Panc1 (cell line): ENCODE results near the gene MACC1. TPM values are rescaled to one million over a fixed set of nuclear protein-coding genes. Genes with fewer than 3 reads are reported as not detected.

Source experiments
- ATAC-seq: fragments of 200-7000 bp; cut with Tn5 transposase; 2 replicates; pipeline ENCODE4 v1.9.1; 2020; ENCODE audit warnings: mild to moderate bottlenecking, moderate library complexity
- BruUV-seq: library from RNA; stranded (reverse); fragments of 400-500 nt; replicated peaks from 2 replicates; lab custom pipeline; 2021; lab: Mats Ljungman, UMichigan
- CTCF ChIA-PET: fragments of 300-600 bp; sonication (Branson Sonifier 250); formaldehyde crosslinking; loops from one replicate; lab custom pipeline; 2022; ENCODE audit warnings: antibody characterized with exemption; lab: Charles Lee
- POLR2A ChIA-PET: fragments of 300-600 bp; sonication (Branson Sonifier 250); formaldehyde crosslinking; loops from one replicate; lab custom pipeline; 2022; ENCODE audit warnings: antibody characterized with exemption; lab: Charles Lee
- DNase-seq: peaks from one replicate; pipeline ENCODE4 v3.0.0-alpha.2; 2010; ENCODE audit warnings: low read depth, low spot score
- H3K27ac ChIP-seq: 2 replicates; pipeline ENCODE4 v1.5.1; 2011; ENCODE audit warnings: mild to moderate bottlenecking, low read length, inconsistent platforms
- H3K27me3 ChIP-seq: fragments of 200-500 bp; sonication (Bioruptor generic); 2 replicates; pipeline ENCODE4 v1.6.0; 2014; ENCODE audit warnings: low read length, inconsistent platforms; ENCODE audit not compliant: control insufficient read depth, insufficient read depth
- H3K36me3 ChIP-seq: fragments of 200-500 bp; sonication (Bioruptor generic); 2 replicates; pipeline ENCODE4 v1.5.1; 2014; ENCODE audit warnings: inconsistent platforms, mild to moderate bottlenecking, low read length, moderate library complexity; ENCODE audit not compliant: control insufficient read depth, insufficient read depth
- H3K4me1 ChIP-seq: 2 replicates; pipeline ENCODE4 v1.5.1; 2011; ENCODE audit warnings: inconsistent platforms, mild to moderate bottlenecking, low read length, moderate library complexity; ENCODE audit not compliant: control insufficient read depth, insufficient read depth
- H3K4me3 ChIP-seq, 2 experiments: 2 replicates each; pipeline ENCODE4 v1.5.1; 2011 to 2012; ENCODE audit warnings: low read depth in 2 of 2, low read length in 2 of 2, mild to moderate bottlenecking in 2 of 2, inconsistent platforms in 1 of 2, moderate library complexity in 1 of 2
- H3K9me3 ChIP-seq: fragments of 200-500 bp; sonication (Bioruptor generic); 2 replicates; pipeline ENCODE4 v1.5.1; 2014; ENCODE audit warnings: low read depth, mild to moderate bottlenecking, inconsistent platforms, low read length, moderate library complexity; ENCODE audit not compliant: control insufficient read depth, insufficient read depth
- POLR2AphosphoS5 ChIP-seq: IDR thresholded peaks from 2 replicates; pipeline ENCODE4 v1.6.1; 2012; ENCODE audit warnings: mild to moderate bottlenecking, low read depth, low read length, moderate library complexity
- SIN3A ChIP-seq: IDR thresholded peaks from 2 replicates; pipeline ENCODE4 v1.6.1; 2012; ENCODE audit warnings: low read depth, mild to moderate bottlenecking, low read length, moderate library complexity, borderline replicate concordance; ENCODE audit not compliant: insufficient read depth
- TCF7L2 ChIP-seq: IDR thresholded peaks from 2 replicates; pipeline ENCODE4 v1.6.1; 2011; ENCODE audit warnings: mild to moderate bottlenecking, low read depth, low read length, inconsistent platforms
- in situ Hi-C: cut with HindIII; loops from 2 replicates; pipeline ENCODE4 v1.10.0; 2016; ENCODE audit warnings: low sequenced_read_pairs, low pct_unique_long_range_greater_than_20kb
- intact Hi-C: fragments of 100-400 bp; cut with micrococcal nuclease; formaldehyde crosslinking; loops from one replicate; pipeline ENCODE4 v1.10.0; 2022; ENCODE audit not compliant: unreplicated experiment
- total RNA-seq: library from RNA; stranded (reverse); gene quantifications from one replicate; pipeline ENCODE4 v1.2.1, GENCODE V29; 2021; ENCODE audit not compliant: unreplicated experiment
- TF ChIP-seq, protein P1 (sequence below): fragments of 450-650 bp; IDR thresholded peaks from 2 replicates; pipeline ENCODE4 v1.5.1; 2017; ENCODE audit warnings: mild to moderate bottlenecking
- TF ChIP-seq, protein P2 (sequence below), 2 experiments: IDR thresholded peaks; 2 replicates each; pipeline ENCODE4 v1.6.1; 2011 to 2012; ENCODE audit warnings: low read depth in 2 of 2, control low read depth in 1 of 2, low read length in 1 of 2, mild to moderate bottlenecking in 1 of 2, moderate library complexity in 1 of 2; ENCODE audit not compliant: insufficient read depth in 1 of 2

Gene MACC1
- total RNA-seq, 1 experiment from 2014 or later: 0.08 TPM

DNA sequence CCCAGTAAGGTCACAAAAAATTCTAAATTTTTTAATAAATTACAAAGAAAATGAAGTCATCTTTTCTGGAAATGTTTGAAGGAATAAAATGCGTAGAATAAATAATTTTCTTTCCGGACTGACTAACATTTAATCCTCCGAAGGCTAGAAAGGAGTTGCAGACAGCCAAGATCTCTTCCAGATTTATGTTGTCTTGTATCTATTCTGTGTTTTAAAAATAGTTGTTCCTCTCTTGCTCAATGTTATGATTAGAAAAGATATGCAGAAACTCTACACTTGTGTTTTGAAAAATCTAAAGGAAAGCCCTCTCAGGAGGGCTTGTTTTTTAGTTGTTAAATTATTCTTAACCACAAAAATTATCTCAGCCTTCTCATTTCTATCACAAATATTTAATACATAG lies 70.7 kb downstream of the MACC1 start:
- ATAC-seq: no peak
- no peak for DNase-seq
- in situ Hi-C loops: no loop called here
- no peaks in the 10 kb centered on the region for H3K9me3 ChIP-seq
- no peak overlapping the region for H3K27ac ChIP-seq
- no TSS peak for BruUV-seq
- no peaks in the 10 kb centered on the region for H3K4me1 ChIP-seq
- CTCF ChIA-PET: no interaction called here
- H3K4me3 ChIP-seq: no peak overlapping the region
- no peak for TF ChIP-seq TCF7L2
- intact Hi-C loops: no loop called here
- H3K36me3 ChIP-seq: no peaks in the 10 kb centered on the region
- POLR2A ChIA-PET: no interaction called here
- H3K27me3 ChIP-seq: no peaks in the 10 kb centered on the region

- CTCF ChIA-PET: no interaction called here
- in situ Hi-C loops: no loop called here
- TF ChIP-seq TCF7L2 (no peak), SIN3A (no peak), POLR2AphosphoS5 (no peak)
- TF ChIP-seq, protein P1, sequence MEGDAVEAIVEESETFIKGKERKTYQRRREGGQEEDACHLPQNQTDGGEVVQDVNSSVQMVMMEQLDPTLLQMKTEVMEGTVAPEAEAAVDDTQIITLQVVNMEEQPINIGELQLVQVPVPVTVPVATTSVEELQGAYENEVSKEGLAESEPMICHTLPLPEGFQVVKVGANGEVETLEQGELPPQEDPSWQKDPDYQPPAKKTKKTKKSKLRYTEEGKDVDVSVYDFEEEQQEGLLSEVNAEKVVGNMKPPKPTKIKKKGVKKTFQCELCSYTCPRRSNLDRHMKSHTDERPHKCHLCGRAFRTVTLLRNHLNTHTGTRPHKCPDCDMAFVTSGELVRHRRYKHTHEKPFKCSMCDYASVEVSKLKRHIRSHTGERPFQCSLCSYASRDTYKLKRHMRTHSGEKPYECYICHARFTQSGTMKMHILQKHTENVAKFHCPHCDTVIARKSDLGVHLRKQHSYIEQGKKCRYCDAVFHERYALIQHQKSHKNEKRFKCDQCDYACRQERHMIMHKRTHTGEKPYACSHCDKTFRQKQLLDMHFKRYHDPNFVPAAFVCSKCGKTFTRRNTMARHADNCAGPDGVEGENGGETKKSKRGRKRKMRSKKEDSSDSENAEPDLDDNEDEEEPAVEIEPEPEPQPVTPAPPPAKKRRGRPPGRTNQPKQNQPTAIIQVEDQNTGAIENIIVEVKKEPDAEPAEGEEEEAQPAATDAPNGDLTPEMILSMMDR: no peak
- TF ChIP-seq, protein P2, sequence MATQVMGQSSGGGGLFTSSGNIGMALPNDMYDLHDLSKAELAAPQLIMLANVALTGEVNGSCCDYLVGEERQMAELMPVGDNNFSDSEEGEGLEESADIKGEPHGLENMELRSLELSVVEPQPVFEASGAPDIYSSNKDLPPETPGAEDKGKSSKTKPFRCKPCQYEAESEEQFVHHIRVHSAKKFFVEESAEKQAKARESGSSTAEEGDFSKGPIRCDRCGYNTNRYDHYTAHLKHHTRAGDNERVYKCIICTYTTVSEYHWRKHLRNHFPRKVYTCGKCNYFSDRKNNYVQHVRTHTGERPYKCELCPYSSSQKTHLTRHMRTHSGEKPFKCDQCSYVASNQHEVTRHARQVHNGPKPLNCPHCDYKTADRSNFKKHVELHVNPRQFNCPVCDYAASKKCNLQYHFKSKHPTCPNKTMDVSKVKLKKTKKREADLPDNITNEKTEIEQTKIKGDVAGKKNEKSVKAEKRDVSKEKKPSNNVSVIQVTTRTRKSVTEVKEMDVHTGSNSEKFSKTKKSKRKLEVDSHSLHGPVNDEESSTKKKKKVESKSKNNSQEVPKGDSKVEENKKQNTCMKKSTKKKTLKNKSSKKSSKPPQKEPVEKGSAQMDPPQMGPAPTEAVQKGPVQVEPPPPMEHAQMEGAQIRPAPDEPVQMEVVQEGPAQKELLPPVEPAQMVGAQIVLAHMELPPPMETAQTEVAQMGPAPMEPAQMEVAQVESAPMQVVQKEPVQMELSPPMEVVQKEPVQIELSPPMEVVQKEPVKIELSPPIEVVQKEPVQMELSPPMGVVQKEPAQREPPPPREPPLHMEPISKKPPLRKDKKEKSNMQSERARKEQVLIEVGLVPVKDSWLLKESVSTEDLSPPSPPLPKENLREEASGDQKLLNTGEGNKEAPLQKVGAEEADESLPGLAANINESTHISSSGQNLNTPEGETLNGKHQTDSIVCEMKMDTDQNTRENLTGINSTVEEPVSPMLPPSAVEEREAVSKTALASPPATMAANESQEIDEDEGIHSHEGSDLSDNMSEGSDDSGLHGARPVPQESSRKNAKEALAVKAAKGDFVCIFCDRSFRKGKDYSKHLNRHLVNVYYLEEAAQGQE (IDR thresholded peaks at IDR 0.05; ENCODE audit: insufficient read depth in 1 of 2, low read depth in 2 of 2, low read length in 1 of 2): no peak
- POLR2A ChIA-PET: no interaction called here
- H3K27ac ChIP-seq: no peak overlapping the region
- H3K36me3 ChIP-seq: no peaks in the 10 kb centered on the region
- DNase-seq (no peak), ATAC-seq (no peak)
- H3K27me3 ChIP-seq: no peaks in the 10 kb centered on the region
- no TSS peak for BruUV-seq
- H3K4me1 ChIP-seq: no peaks in the 10 kb centered on the region
- H3K9me3 ChIP-seq: no peaks in the 10 kb centered on the region
- intact Hi-C loops: no loop called here
- no peak overlapping the region for H3K4me3 ChIP-seq
These were observed 72.4 kb downstream of the MACC1 start for GRCh38 chr7:20144801-20145200.

DNA sequence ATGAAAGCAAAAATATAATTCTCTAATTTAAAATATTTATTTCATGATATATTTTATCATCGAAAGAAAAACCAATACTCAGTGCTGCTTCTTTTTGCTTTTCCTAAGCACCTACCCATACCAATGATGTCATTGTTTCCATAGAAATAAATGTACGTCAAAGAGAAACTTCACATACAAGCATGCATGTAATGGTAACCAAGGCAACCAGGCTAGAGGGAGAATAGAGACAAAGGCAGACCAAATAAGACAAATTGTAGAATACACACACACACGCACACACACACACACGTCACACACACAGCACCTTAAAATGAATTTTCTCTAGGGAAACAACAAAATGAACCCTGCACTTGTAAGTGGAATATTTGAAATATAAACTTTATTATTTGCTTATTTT lies 75.5 kb downstream of the MACC1 start:
- no peak for DNase-seq
- intact Hi-C loops: no loop called here
- ChIA-PET POLR2A (no interaction called here), CTCF (no interaction called here)
- in situ Hi-C loops: no loop called here
- BruUV-seq: no TSS peak
- Histone ChIP-seq H3K4me1 (no peaks in the 10 kb centered on the region), H3K9me3 (no peaks in the 10 kb centered on the region), H3K27ac (no peak overlapping the region), H3K27me3 (no peaks in the 10 kb centered on the region), H3K4me3 (no peak overlapping the region), H3K36me3 (no peaks in the 10 kb centered on the region)
- TF ChIP-seq, protein P2 (IDR thresholded peaks at IDR 0.05; ENCODE audit: insufficient read depth in 1 of 2, low read depth in 2 of 2, low read length in 1 of 2): no peak
- TF ChIP-seq, protein P1: no peak
- TF ChIP-seq POLR2AphosphoS5 (no peak), TCF7L2 (no peak), SIN3A (no peak)
- ATAC-seq: no peak
